Epidermal melanocyte (primary cell): ENCODE data around the gene FIGN.

Experiments
- DNase-seq: peaks from one replicate; pipeline ENCODE4 v3.0.0; 2011; ENCODE audit warnings: low spot score; ENCODE audit not compliant: insufficient read length

Gene FIGN

GRCh38 chr2:163617517-163617916 lies 118.3 kb downstream of the FIGN start:
- DNase-seq, result no peak

GRCh38 chr2:163613266-163613731 lies 122.5 kb downstream of the FIGN start:
- no peak for DNase-seq

GRCh38 chr2:163612332-163612731 lies 123.5 kb downstream of the FIGN start:
- no peak for DNase-seq

- no peak for DNase-seq
Measured at GRCh38 chr2:163611557-163611906, 124.3 kb downstream of the FIGN start.

- no peak for DNase-seq
Measured at GRCh38 chr2:163610817-163611556, 124.8 kb downstream of the FIGN start.

GRCh38 chr2:163607630-163608029 lies 128.2 kb downstream of the FIGN start:
- DNase-seq, result no peak

- no peak for DNase-seq
Measured at GRCh38 chr2:163606878-163607277, 128.9 kb downstream of the FIGN start.

- no peak for DNase-seq
Measured at GRCh38 chr2:163605779-163606178, 130.0 kb downstream of the FIGN start.

GRCh38 chr2:163604941-163605555 lies 130.8 kb downstream of the FIGN start:
- no peak for DNase-seq

GRCh38 chr2:163602196-163602595 lies 133.6 kb downstream of the FIGN start:
- no peak for DNase-seq

GRCh38 chr2:163601377-163601776 lies 134.4 kb downstream of the FIGN start:
- no peak for DNase-seq

- DNase-seq, result no peak
Measured at GRCh38 chr2:163600801-163601200, 135.0 kb downstream of the FIGN start.

GRCh38 chr2:163595028-163595427 lies 140.8 kb downstream of the FIGN start:
- DNase-seq, result no peak

- DNase-seq, result no peak
Measured at GRCh38 chr2:163594497-163594896, 141.3 kb downstream of the FIGN start.

- DNase-seq, result no peak
Measured at GRCh38 chr2:163593982-163594381, 141.8 kb downstream of the FIGN start.

GRCh38 chr2:163592954-163593622 lies 142.7 kb downstream of the FIGN start:
- DNase-seq, result no peak

GRCh38 chr2:163591461-163591860 lies 144.3 kb downstream of the FIGN start:
- no peak for DNase-seq

- DNase-seq, result no peak
Measured at GRCh38 chr2:163580757-163581156, 155.1 kb downstream of the FIGN start.

GRCh38 chr2:163574309-163574708 lies 161.5 kb downstream of the FIGN start:
- DNase-seq, result no peak

- DNase-seq, result no peak
Measured at GRCh38 chr2:163573652-163574051, 162.2 kb downstream of the FIGN start.

- DNase-seq, result no peak
Measured at GRCh38 chr2:163572850-163573249, 163.0 kb downstream of the FIGN start.

GRCh38 chr2:163571423-163572102 lies 164.2 kb downstream of the FIGN start:
- no peak for DNase-seq
